GM12875 (cell line): Measurements from ENCODE around the gene ABTB2.

Experiments used
- H3K4me3 ChIP-seq: one replicate; pipeline ENCODE4 v1.5.1; 2011; ENCODE audit warnings: low read depth, low read length, control low read depth
- TF ChIP-seq, protein P1 (sequence below): IDR thresholded peaks from 2 replicates; pipeline ENCODE4 v1.5.1; 2011; ENCODE audit warnings: low read depth, mild to moderate bottlenecking, control low read depth, inconsistent platforms, low read length, moderate library complexity, borderline replicate concordance; ENCODE audit not compliant: insufficient read depth

Gene ABTB2

DNA sequence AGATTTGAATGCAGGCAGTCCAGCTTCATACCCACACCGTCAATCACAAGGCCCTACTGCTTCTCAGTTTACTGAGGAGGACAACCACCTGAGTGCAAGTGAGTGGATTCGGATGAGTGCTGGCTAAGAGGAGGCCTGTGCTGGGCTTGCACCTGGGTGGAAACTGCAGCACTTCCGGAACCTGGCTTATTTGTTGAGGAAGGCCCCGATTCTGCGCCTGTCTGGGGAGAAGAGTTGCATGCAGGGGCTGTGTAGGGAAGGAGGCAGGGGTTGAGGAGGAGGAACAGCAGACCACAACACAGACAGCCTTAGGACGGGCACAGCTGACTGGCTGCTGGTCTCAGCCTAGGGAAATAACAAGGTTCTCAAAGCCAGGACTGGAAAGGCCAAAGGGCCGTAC lies 20.8 kb downstream of the ABTB2 start:
- TF ChIP-seq, protein P1, sequence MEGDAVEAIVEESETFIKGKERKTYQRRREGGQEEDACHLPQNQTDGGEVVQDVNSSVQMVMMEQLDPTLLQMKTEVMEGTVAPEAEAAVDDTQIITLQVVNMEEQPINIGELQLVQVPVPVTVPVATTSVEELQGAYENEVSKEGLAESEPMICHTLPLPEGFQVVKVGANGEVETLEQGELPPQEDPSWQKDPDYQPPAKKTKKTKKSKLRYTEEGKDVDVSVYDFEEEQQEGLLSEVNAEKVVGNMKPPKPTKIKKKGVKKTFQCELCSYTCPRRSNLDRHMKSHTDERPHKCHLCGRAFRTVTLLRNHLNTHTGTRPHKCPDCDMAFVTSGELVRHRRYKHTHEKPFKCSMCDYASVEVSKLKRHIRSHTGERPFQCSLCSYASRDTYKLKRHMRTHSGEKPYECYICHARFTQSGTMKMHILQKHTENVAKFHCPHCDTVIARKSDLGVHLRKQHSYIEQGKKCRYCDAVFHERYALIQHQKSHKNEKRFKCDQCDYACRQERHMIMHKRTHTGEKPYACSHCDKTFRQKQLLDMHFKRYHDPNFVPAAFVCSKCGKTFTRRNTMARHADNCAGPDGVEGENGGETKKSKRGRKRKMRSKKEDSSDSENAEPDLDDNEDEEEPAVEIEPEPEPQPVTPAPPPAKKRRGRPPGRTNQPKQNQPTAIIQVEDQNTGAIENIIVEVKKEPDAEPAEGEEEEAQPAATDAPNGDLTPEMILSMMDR, result no peak
- no peak overlapping the region for H3K4me3 ChIP-seq

DNA sequence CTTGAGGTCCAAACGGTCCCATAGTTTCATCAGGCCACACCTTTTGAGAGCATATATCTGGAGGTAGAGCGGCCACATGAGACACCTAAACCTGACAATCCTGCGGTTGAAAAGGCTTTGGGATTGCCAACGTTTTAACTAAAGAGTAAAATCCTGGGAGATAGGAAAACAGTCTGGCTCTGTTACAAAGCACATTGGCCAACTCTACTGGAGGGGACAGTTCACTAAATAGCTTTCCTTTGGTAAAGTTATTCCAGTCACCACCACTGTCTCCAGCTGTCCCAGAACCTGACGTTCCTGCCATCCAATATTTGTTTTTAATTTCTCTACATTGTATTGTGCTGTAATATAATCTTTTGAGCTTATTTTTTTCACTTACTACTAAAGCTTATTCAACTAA lies 22.0 kb downstream of the ABTB2 start:
- TF ChIP-seq, protein P1, result no peak
- no peak overlapping the region for H3K4me3 ChIP-seq

DNA sequence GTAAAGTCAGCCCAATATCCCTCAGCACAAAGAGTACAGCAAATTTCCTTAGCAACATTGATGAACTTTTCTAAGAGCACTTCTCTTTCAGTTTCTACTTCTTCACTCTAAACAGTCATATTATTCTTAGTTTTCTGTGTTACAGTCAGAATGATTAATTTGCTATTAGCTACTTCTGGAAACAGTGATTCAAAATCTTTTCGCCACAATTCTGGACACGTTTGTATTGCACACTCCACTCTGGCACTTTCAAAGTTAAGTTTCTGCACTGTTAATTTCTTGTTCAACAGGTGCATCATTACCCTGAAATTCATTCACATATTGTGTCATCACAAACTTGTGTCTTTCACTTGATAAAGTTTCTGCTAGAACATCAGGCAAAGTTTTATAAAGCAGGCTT lies 22.5 kb downstream of the ABTB2 start:
- TF ChIP-seq, protein P1, result no peak
- H3K4me3 ChIP-seq, result no peak overlapping the region

DNA sequence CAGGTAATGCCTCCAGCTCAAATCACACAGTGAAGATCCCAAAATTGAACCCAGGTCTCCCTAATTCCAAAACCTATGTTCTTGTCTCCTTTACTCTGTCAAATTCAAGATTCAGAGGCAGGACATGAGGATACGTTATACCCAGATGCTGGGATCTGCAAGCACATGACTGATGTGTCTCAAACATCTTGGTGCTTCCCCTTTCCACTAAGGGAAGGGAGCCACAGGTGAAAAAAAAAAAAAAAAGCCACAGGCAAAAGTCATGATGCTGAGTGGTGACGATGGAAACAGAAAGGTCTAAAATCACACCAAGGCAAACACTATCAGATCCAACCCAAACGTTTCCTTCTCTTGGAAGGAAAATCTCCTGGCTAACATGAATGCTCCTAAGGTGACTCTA lies 24.0 kb downstream of the ABTB2 start:
- no peak overlapping the region for H3K4me3 ChIP-seq
- TF ChIP-seq, protein P1, result no peak

DNA sequence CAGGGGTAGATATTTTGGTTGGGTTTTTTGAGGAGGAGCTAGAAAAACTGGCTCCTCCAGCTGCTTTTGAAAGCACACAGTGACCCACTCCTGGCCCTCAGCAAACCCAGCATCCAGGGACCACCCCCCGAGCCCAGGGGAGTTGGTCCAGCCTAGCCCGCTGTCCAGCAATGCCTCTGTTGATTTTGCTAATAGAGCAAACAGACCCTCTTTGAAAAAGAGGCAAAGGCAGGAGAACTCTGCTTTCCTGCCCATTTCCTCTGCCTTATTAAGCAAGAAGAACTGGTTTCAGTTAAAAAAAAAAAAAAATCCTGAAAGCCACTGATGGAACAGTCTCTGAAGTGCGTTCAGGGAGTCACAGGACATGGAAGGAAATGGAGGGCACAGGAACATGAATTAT lies 25.3 kb downstream of the ABTB2 start:
- no peak overlapping the region for H3K4me3 ChIP-seq
- TF ChIP-seq, protein P1, result no peak

DNA sequence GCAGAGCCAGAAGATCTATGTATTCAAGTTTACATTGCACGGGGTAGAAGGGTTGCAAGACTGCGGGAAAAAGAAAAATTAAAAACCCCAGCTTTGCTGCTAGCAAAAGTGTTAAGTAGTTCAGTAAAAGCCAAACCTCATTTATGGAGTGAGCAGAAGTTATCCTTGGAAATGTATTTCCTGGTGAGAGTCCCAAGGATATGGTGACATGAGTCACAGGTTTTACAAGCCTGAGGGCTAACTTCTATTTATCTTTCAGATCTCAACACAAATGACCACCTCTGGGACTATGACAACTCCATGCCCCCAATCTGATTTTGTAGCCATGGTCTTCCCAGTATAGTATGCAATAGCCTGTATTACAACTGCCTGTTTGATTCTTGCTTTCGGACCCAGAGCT lies 26.1 kb downstream of the ABTB2 start:
- TF ChIP-seq, protein P1, result no peak
- no peak overlapping the region for H3K4me3 ChIP-seq

DNA sequence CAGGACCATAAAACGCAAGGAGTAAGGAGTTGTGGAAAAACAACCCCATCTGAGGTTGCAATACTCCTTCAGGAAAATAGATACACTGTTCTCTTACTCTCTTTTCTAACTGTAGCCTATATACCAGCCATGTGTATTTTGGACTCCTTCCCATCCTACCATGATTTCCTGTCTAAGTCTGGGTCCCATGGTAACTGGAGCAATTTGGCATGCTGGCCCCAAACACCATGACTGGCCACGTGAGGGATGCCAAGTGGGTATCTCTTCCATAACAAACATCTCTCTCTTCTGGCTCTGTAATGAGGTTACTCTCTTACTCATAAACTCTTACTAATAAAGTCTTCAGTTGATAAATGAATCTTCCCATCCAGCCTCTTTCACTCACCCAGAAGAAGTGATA lies 26.5 kb downstream of the ABTB2 start:
- TF ChIP-seq, protein P1, result no peak
- no peak overlapping the region for H3K4me3 ChIP-seq
